HepG2 (cell line): ENCODE data around the gene GMPPB. TPM values are rescaled to one million over a fixed set of nuclear protein-coding genes. Genes with fewer than 3 reads are reported as not detected.
A peak's percentile ranks its signal among the peaks of the same experiment; 100 is the strongest.

Experiments
- ATAC-seq: fragments of 200-7000 bp; cut with Tn5 transposase; 3 replicates; pipeline ENCODE4 v1.9.1; 2020; ENCODE audit warnings: mild to moderate bottlenecking, moderate library complexity
- BruUV-seq: library from RNA; stranded (reverse); fragments of 400-500 nt; replicated peaks from 2 replicates; lab custom pipeline; 2021; lab: Mats Ljungman, UMichigan
- CTCF ChIA-PET: fragments of 300-600 bp; formaldehyde crosslinking; extraction: SDS; loops from one replicate; lab custom pipeline; 2021; ENCODE audit warnings: low total read pairs, inconsistent platforms, low intra/inter-chr PET ratio; lab: Yijun Ruan, JAX
- POLR2A ChIA-PET: fragments of 350-600 bp; sonication (Branson Sonifier 250); formaldehyde crosslinking; loops from one replicate; lab custom pipeline; 2020; ENCODE audit warnings: antibody characterized with exemption, inconsistent platforms; lab: Yijun Ruan, JAX
- DNase-seq: peaks from one replicate; pipeline ENCODE4 v3.0.0-alpha.2; 2015; ENCODE audit warnings: low spot score
- FAIRE-seq: peaks from 3 replicates; lab custom pipeline; 2011; peaks lifted over from hg19 to GRCh38; lab: Jason Lieb, UNC
- H2AFZ ChIP-seq: one replicate; pipeline ENCODE4 v1.6.1; 2011; ENCODE audit warnings: low read length, inconsistent platforms
- H3K27ac ChIP-seq: fragments of 300-600 bp; 3 replicates; pipeline ENCODE4 v1.8.0; 2011; ENCODE audit warnings: mixed run types, mild to moderate bottlenecking, mixed read lengths, low read length, inconsistent platforms; ENCODE audit not compliant: insufficient read depth; ENCODE audit errors: extremely low read length
- H3K27me3 ChIP-seq, 2 experiments: fragments of 200-600 bp in 1 of 2; 2 replicates in 1 of 2; 3 replicates in 1 of 2; pipeline versions ENCODE4 v1.6.0 to v1.8.0; 2011; ENCODE audit warnings: low read length in 2 of 2, mild to moderate bottlenecking in 2 of 2, moderate library complexity in 2 of 2, inconsistent platforms in 1 of 2; ENCODE audit not compliant: insufficient read depth in 2 of 2, control insufficient read depth in 1 of 2
- H3K36me3 ChIP-seq, 2 experiments: fragments of 200-600 bp in 1 of 2; replicated peaks in 1 of 2; 2 replicates in 1 of 2; 3 replicates in 1 of 2; pipeline versions ENCODE4 v1.5.1 to v1.8.0; 2011; ENCODE audit warnings: low read length in 2 of 2, inconsistent platforms in 1 of 2; ENCODE audit not compliant: insufficient read depth in 2 of 2, control insufficient read depth in 1 of 2
- H3K4me1 ChIP-seq: 2 replicates; pipeline ENCODE4 v1.5.1; 2012; ENCODE audit warnings: low read length, inconsistent platforms; ENCODE audit not compliant: insufficient read depth
- H3K4me2 ChIP-seq: 2 replicates; pipeline ENCODE4 v1.6.0; 2011; ENCODE audit warnings: low read depth, low read length, inconsistent platforms
- H3K4me3 ChIP-seq, 3 experiments: fragments of 200-600 bp in 1 of 3; sonication (generic), shearing (Covaris generic) in 1 of 3; replicated peaks in 1 of 3; 2 replicates each; pipeline ENCODE4 v1.5.1; 2011 to 2016; ENCODE audit warnings: low read length in 3 of 3, inconsistent platforms in 2 of 3, low read depth in 2 of 3, mild to moderate bottlenecking in 2 of 3, control low read depth in 1 of 3, mixed read lengths in 1 of 3; ENCODE audit not compliant: insufficient read depth in 1 of 3
- H3K79me2 ChIP-seq: one replicate; pipeline ENCODE4 v1.6.1; 2011; ENCODE audit warnings: low read length, inconsistent platforms; ENCODE audit not compliant: insufficient read depth
- H3K9ac ChIP-seq: 2 replicates; pipeline ENCODE4 v1.6.0; 2011; ENCODE audit warnings: mild to moderate bottlenecking, low read depth, low read length, inconsistent platforms; ENCODE audit not compliant: insufficient read depth
- H3K9me3 ChIP-seq: 2 replicates; pipeline ENCODE4 v1.5.1; 2012; ENCODE audit warnings: mild to moderate bottlenecking, low read length
- H4K20me1 ChIP-seq: 2 replicates; pipeline ENCODE4 v1.6.0; 2011; ENCODE audit warnings: inconsistent platforms, mild to moderate bottlenecking, low read length, moderate library complexity; ENCODE audit not compliant: insufficient read depth
- AGO2 ChIP-seq: fragments of 200-400 bp; formaldehyde crosslinking; optimal IDR thresholded peaks from 2 replicates; pipeline ENCODE3; 2017; ENCODE audit warnings: mild to moderate bottlenecking, low read depth, low read length, moderate library complexity
- HNRNPL ChIP-seq: fragments of 200-400 bp; formaldehyde crosslinking; IDR thresholded peaks from 2 replicates; pipeline ENCODE4 v1.6.1; 2017; ENCODE audit warnings: mild to moderate bottlenecking, low read depth, low read length
- RAD21 ChIP-seq: fragments of 450-650 bp; formaldehyde crosslinking; IDR thresholded peaks from 2 replicates; pipeline ENCODE4 v1.5.0; 2020; ENCODE audit warnings: mild to moderate bottlenecking
- SP5 ChIP-seq: IDR thresholded peaks from 2 replicates; pipeline ENCODE4 v1.6.1; 2016; ENCODE audit warnings: low read depth, borderline replicate concordance
- STAG1 ChIP-seq: sonication (generic); formaldehyde crosslinking; IDR thresholded peaks from 2 replicates; pipeline ENCODE4 v1.4.0; 2020; ENCODE audit warnings: missing genetic modification reagents
- TEAD3 ChIP-seq: optimal IDR thresholded peaks from 2 replicates; pipeline ENCODE3; 2016; ENCODE audit warnings: borderline replicate concordance
- XRCC5 ChIP-seq: fragments of 200-400 bp; formaldehyde crosslinking; optimal IDR thresholded peaks from 2 replicates; pipeline ENCODE3; 2017; ENCODE audit warnings: mild to moderate bottlenecking, low read length
- ZNF275 ChIP-seq: sonication (generic); formaldehyde crosslinking; IDR thresholded peaks from 2 replicates; pipeline ENCODE4 v1.8.0; 2022; ENCODE audit warnings: missing genetic modification reagents, mild to moderate bottlenecking, inconsistent platforms, borderline replicate concordance
- WGBS: methylation state at CpG from one replicate; pipeline ENCODE4 v1.1.6; 2017; ENCODE audit warnings: low lambda C conversion rate; 5-methylcytosine and 5-hydroxymethylcytosine counted together
- in situ Hi-C: cut with HindIII; loops from 2 replicates; pipeline ENCODE4 v1.10.0; 2017; ENCODE audit warnings: low pct_unique_long_range_greater_than_20kb; ENCODE audit not compliant: extremely low pct_ligation_motif_present
- intact Hi-C: fragments of 100-400 bp; cut with micrococcal nuclease; formaldehyde crosslinking; loops from one replicate; pipeline ENCODE4 v1.10.0; 2022; ENCODE audit not compliant: unreplicated experiment
- polyA plus RNA-seq, 8 experiments: library from polyadenylated mRNA; depleted of rRNA in 3 of 8; stranded (reverse) in 7 of 8; unstranded in 1 of 8; fragments of >200 nt; fragmentation: Illumina TruSeq in 4 of 8; extraction: Trizol in 4 of 8; gene quantifications; 2 replicates each; pipeline versions ENCODE4 v1.2.1 to v1.2.3, GENCODE V29; 2011 to 2016; ENCODE audit warnings: low read depth in 4 of 8, missing spikeins in 1 of 8, mixed read lengths in 1 of 8; ENCODE audit not compliant: insufficient read depth in 1 of 8
- total RNA-seq, 5 experiments: library from RNA; depleted of rRNA; stranded (reverse); fragments of >200 nt; fragmentation: Illumina TruSeq; extraction: Trizol; gene quantifications; 2 replicates each; pipeline ENCODE4 v1.2.3, GENCODE V29; 2016; ENCODE audit warnings: low read depth in 1 of 5
- TF ChIP-seq, protein P1 (sequence below): sonication (generic); formaldehyde crosslinking; IDR thresholded peaks from 2 replicates; pipeline ENCODE4 v1.5.0; 2020; ENCODE audit warnings: mild to moderate bottlenecking, missing genetic modification reagents, moderate library complexity
- TF ChIP-seq, protein P2 (sequence below): sonication (generic); formaldehyde crosslinking; IDR thresholded peaks from 2 replicates; pipeline ENCODE4 v1.4.0; 2020; ENCODE audit warnings: missing genetic modification reagents
- TF ChIP-seq, protein P3 (sequence below): sonication (generic); formaldehyde crosslinking; IDR thresholded peaks from 2 replicates; pipeline ENCODE4 v1.5.1; 2020; ENCODE audit warnings: mild to moderate bottlenecking, missing genetic modification reagents, moderate library complexity

GMPPB gene
- total and polyA plus RNA-seq, 2 of the 13 experiments (the other 11 are each of a cell fraction or from before 2014, with no cell fraction given), result 6.5 to 23.1 TPM

GRCh38 chr3:49701388-49702077 is 22.2 kb downstream of the GMPPB start:
- CTCF ChIA-PET, result no interaction called here
- peak; percentile 45 for ATAC-seq
- WGBS, result 95% methylated on average over 20 of the region's 21 CpGs

More at GRCh38 chr3:49701388-49702077, 22.2 kb downstream of the GMPPB start:
- H3K79me2 ChIP-seq, result no peaks in the 10 kb centered on the region
- no peak overlapping the region for H2AFZ ChIP-seq
- DNase-seq (peak; percentile 24), FAIRE-seq (no peak)
- H3K4me2 ChIP-seq, result no peak overlapping the region
- H4K20me1 ChIP-seq, result no peaks in the 10 kb centered on the region
- POLR2A ChIA-PET, result interaction anchor here (0.9 kb wide), 1 partner anchor 13 kb away, joined by 3 read pairs; no protein-coding TSS in a partner anchor
- no peaks in the 10 kb centered on the region for H3K4me1 ChIP-seq
- no peaks in the 10 kb centered on the region; a peak in 1 of 5 replicates for H3K27me3 ChIP-seq
- H3K9ac ChIP-seq, result no peak overlapping the region
- no peak overlapping the region for H3K4me3 ChIP-seq
- no peaks in the 10 kb centered on the region for H3K9me3 ChIP-seq
- TF ChIP-seq, protein P1, sequence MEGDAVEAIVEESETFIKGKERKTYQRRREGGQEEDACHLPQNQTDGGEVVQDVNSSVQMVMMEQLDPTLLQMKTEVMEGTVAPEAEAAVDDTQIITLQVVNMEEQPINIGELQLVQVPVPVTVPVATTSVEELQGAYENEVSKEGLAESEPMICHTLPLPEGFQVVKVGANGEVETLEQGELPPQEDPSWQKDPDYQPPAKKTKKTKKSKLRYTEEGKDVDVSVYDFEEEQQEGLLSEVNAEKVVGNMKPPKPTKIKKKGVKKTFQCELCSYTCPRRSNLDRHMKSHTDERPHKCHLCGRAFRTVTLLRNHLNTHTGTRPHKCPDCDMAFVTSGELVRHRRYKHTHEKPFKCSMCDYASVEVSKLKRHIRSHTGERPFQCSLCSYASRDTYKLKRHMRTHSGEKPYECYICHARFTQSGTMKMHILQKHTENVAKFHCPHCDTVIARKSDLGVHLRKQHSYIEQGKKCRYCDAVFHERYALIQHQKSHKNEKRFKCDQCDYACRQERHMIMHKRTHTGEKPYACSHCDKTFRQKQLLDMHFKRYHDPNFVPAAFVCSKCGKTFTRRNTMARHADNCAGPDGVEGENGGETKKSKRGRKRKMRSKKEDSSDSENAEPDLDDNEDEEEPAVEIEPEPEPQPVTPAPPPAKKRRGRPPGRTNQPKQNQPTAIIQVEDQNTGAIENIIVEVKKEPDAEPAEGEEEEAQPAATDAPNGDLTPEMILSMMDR, result peak; percentile 70
- TF ChIP-seq SP5 (CRISPR knock-in tag), result no peak
- peak; percentile 21; the same call in 1 of the 2 replicates for TF ChIP-seq RAD21 (CRISPR knock-in tag)
- TF ChIP-seq TEAD3 (CRISPR knock-in tag), result peak; percentile 92
- no peak for TF ChIP-seq ZNF275 (CRISPR knock-in tag)
- peak; percentile 48 for TF ChIP-seq XRCC5
- TF ChIP-seq, protein P2, sequence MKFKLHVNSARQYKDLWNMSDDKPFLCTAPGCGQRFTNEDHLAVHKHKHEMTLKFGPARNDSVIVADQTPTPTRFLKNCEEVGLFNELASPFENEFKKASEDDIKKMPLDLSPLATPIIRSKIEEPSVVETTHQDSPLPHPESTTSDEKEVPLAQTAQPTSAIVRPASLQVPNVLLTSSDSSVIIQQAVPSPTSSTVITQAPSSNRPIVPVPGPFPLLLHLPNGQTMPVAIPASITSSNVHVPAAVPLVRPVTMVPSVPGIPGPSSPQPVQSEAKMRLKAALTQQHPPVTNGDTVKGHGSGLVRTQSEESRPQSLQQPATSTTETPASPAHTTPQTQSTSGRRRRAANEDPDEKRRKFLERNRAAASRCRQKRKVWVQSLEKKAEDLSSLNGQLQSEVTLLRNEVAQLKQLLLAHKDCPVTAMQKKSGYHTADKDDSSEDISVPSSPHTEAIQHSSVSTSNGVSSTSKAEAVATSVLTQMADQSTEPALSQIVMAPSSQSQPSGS (CRISPR knock-in tag), result no peak
- TF ChIP-seq, protein P3, sequence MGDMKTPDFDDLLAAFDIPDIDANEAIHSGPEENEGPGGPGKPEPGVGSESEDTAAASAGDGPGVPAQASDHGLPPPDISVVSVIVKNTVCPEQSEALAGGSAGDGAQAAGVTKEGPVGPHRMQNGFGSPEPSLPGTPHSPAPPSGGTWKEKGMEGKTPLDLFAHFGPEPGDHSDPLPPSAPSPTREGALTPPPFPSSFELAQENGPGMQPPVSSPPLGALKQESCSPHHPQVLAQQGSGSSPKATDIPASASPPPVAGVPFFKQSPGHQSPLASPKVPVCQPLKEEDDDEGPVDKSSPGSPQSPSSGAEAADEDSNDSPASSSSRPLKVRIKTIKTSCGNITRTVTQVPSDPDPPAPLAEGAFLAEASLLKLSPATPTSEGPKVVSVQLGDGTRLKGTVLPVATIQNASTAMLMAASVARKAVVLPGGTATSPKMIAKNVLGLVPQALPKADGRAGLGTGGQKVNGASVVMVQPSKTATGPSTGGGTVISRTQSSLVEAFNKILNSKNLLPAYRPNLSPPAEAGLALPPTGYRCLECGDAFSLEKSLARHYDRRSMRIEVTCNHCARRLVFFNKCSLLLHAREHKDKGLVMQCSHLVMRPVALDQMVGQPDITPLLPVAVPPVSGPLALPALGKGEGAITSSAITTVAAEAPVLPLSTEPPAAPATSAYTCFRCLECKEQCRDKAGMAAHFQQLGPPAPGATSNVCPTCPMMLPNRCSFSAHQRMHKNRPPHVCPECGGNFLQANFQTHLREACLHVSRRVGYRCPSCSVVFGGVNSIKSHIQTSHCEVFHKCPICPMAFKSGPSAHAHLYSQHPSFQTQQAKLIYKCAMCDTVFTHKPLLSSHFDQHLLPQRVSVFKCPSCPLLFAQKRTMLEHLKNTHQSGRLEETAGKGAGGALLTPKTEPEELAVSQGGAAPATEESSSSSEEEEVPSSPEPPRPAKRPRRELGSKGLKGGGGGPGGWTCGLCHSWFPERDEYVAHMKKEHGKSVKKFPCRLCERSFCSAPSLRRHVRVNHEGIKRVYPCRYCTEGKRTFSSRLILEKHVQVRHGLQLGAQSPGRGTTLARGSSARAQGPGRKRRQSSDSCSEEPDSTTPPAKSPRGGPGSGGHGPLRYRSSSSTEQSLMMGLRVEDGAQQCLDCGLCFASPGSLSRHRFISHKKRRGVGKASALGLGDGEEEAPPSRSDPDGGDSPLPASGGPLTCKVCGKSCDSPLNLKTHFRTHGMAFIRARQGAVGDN (CRISPR knock-in tag), result peak; percentile 33; the same call in 1 of the 2 replicates
- TF ChIP-seq HNRNPL, result peak; percentile 75
- TF ChIP-seq STAG1 (CRISPR knock-in tag), result peak; percentile 46
- peak; percentile 64 for TF ChIP-seq AGO2
- H3K36me3 ChIP-seq, result peaks cover 45 to 84% of the 10 kb centered on the region in 2 experiments
- BruUV-seq, result no TSS peak
- in situ Hi-C loops, result loop anchor here (5.0 kb wide), 2 partner anchors 136 to 206 kb away; no protein-coding TSS in a partner anchor
- intact Hi-C loops, result loop anchor here (2.0 kb wide), 1 partner anchor 205 kb away; no protein-coding TSS in a partner anchor
- no peak overlapping the region for H3K27ac ChIP-seq
